GM19193 (cell line): ENCODE data around the gene TEX2.
A peak's percentile ranks its signal among the peaks of the same experiment; 100 is the strongest.

Experiments
- POLR2A ChIP-seq: IDR thresholded peaks from 4 replicates; pipeline ENCODE4 v1.6.1; 2011; ENCODE audit not compliant: insufficient read depth, insufficient read length; ENCODE audit errors: extremely low read depth

Gene TEX2, protein sequence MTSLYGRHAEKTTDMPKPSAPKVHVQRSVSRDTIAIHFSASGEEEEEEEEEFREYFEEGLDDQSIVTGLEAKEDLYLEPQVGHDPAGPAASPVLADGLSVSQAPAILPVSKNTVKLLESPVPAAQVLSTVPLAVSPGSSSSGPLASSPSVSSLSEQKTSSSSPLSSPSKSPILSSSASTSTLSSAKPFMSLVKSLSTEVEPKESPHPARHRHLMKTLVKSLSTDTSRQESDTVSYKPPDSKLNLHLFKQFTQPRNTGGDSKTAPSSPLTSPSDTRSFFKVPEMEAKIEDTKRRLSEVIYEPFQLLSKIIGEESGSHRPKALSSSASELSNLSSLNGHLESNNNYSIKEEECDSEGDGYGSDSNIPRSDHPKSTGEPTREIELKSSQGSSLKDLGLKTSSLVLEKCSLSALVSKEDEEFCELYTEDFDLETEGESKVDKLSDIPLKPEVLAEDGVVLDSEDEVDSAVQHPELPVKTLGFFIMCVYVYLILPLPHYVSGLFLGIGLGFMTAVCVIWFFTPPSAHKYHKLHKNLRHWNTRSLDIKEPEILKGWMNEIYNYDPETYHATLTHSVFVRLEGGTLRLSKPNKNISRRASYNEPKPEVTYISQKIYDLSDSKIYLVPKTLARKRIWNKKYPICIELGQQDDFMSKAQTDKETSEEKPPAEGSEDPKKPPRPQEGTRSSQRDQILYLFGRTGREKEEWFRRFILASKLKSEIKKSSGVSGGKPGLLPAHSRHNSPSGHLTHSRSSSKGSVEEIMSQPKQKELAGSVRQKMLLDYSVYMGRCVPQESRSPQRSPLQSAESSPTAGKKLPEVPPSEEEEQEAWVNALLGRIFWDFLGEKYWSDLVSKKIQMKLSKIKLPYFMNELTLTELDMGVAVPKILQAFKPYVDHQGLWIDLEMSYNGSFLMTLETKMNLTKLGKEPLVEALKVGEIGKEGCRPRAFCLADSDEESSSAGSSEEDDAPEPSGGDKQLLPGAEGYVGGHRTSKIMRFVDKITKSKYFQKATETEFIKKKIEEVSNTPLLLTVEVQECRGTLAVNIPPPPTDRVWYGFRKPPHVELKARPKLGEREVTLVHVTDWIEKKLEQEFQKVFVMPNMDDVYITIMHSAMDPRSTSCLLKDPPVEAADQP

DNA sequence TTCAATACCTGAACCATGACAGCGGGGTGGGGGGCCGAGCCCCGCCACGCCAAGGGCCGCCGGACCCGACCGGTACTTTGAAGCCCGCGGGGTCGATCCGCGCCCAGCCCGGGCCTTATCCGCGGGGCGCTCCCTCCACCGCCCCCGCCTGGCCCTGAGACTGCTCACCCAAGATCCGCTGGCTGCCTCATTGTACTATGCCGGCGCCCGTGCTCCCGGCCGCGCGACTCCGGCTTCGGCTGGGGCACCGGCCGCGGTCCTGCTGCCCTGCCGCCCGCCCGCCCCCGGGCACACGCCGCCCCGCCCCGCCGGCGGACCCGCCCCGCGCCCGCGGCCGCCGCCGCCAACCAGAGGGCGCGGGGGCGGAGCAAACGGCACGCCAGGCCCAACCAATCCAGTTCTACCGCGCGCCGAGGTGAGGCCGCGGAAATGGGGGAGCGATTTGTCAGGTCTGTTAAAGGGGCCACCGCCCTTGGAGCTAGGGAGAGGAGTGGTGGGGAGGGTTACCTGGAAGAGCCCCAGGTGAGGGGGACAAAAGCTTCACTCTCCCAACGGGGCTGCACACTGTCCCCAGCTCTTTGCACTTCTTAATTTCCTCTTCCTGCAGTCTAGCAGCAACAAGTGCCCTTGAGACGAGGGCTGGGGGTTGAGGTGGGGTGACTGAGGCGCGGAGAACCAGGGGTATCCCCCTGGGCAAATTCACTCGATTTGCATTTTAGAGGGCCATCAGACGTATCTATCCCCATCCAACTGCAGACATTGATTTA lies at the start of gene TEX2:
TEX2 (minus strand) TSS at position 261 of the 767 bp plus-strand sequence. CDS start 49,043 bp downstream, outside the sequence.
- peak; percentile 70 for TF ChIP-seq POLR2A

DNA sequence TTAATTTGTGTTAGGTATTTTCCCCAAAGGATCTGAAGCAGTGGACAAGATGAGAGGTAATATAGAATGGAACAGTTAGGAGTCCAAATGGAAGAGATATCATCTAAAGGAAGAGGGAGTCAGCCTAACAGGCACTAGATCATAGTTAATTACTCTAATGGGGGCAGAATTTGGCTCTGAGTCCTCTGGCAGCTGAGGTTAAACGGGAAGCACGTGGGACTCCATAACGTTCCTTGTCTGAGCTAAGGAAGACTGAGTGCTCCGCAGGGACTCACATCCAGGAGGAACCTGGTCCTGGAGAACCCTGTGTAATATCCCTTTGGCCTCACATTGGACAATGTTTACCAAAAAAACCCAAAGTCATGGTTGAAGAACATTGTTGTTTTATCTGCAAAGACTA lies 46.6 kb upstream of the TEX2 start:
- no peak for TF ChIP-seq POLR2A

DNA sequence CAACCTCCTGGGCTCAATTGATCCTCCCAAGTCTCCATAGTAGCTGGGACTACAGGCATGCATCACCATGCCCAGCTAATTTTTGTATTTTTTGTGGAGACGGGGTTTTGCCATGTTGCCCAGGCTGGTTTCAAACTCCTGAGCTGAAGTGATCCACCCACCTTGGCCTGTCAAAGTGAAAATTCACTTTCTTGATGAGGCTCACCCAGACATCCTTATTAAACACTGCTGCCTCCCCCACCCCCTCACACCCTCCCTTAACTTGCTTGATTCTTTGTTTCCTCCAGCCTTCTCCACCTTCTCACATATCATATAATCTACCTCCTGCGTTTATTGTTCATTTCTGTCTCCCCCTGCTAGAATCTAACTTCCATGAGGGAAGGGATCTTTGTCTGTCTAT lies 46.0 kb upstream of the TEX2 start:
- TF ChIP-seq POLR2A: no peak

DNA sequence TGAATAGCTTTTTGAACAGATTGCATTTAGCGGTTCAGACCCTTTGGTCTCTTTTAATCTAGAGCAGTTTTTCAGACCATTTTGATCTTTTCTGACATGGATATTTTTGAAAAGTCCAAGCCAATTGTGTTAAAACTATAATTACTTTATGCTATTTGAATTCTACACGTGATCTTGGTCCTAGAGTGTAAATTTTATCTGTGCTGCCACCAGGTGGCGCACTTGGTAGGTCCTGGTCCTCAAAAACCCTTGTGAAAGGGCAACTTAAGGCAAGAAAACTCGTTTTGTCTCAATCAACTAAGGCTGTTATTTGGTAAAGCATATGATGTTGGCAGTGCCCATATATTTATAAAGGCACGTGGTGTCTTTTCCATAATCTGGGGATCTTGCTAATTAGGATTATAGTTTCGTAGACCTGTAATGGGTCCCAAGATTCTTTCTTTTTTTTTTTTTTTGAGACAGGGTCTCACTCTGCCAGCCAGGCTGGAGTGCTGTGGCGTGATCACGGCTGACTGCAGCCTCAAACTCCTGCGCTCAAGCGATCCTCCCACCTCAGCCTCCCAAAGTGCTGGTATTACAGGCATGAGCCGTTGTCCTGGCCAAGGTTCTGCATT lies 43.9 kb upstream of the TEX2 start:
- no peak for TF ChIP-seq POLR2A

DNA sequence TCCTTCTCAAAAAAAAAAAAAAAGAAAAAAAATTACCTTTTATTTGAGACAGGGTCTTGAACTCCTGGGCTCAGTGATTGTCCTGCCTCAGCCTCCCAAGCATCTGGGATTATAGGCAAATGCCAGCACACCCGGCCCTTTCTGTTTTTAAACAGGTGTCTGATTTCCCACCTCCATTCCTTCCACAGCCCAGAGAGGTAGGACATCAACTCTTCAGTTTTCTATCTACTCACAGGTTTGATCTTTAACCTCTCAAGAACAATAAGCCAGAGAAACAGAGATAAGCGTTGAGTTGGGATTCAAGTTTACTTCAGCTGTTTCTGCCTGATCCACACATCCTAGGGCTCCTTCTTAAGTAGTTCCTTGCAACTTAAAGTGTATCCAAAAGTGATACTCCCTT lies 41.5 kb upstream of the TEX2 start:
- TF ChIP-seq POLR2A: no peak

DNA sequence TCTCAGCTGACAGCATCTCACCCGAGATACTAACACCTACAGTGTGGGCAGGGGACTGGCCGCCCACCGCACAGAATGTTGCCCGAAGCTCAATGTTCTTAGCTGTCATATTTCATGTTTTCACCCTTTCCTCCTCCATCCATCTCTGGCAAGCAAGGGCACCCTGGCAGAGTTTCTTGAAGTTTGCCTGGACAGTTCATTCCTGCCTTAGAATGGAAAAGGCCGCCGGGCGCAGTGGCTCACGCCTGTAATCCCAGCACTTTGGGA lies 37.6 kb upstream of the TEX2 start:
- no peak for TF ChIP-seq POLR2A

DNA sequence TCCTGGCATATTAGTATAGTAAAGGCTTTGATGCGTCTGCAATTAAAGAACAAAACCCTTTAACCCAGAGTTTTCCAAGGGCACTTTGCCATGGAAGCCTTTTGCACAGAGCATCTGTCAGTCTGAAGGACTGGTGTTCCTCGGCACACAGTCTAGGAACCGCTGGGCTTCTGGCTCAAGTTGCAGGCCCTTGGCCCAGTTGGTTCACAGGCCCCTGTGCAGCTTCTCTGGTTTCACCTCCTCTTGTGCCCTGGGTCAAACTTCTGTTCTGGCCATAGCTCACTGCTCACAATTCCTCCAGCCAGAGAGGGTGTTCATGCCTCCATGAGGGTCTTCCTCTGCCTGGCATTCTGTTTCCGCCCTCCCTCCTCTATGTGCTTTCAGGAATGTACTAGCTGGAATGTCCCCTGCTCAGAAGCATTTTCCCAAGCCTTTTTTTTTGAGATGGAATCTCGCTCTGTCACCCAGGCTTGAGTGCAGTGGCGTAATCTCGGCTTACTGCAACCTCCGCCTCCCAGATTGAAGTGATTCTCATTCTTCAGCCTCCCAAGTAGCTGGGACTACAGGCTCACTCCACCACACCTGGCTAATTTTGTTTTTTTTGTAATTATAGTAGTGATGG lies 34.5 kb upstream of the TEX2 start:
- TF ChIP-seq POLR2A: no peak

DNA sequence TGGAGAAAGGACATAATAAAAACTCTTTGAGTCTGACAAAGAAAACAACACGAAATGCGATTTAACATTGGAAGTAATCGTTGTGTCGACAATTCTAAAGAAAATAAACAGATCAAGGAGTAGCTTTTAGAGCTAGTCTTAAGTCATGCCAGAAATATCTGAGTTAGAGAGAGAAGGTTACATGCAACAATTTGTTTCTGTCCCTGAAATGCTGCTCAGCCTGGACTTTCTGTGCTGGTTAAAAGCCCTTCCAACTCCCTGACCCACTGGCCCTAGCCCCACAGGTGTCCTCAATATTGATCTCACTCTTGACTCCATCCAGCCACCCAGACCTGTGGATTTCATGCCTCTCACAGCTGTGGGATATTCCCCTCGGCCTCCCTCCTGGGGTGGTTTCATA lies 33.2 kb upstream of the TEX2 start:
- TF ChIP-seq POLR2A: no peak

DNA sequence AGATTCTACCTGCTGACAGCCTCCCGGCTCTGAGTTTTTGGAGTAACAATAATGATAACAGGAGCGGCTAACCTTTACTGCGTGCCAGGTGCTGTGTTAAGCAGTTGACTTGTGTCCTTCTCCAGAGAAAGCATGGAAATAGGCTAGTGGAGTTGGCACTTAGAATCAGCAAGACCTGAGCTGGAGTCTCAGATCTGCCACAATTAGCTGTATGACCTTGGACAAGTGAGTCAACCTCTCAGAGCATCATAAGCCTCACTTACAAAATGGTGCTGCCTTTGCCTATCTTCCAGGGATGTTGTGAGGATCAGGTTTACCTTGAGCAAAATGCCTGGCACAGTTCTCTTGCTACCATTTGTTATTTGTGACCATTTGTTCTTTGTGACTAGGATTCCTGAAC lies 32.1 kb upstream of the TEX2 start:
- no peak for TF ChIP-seq POLR2A

DNA sequence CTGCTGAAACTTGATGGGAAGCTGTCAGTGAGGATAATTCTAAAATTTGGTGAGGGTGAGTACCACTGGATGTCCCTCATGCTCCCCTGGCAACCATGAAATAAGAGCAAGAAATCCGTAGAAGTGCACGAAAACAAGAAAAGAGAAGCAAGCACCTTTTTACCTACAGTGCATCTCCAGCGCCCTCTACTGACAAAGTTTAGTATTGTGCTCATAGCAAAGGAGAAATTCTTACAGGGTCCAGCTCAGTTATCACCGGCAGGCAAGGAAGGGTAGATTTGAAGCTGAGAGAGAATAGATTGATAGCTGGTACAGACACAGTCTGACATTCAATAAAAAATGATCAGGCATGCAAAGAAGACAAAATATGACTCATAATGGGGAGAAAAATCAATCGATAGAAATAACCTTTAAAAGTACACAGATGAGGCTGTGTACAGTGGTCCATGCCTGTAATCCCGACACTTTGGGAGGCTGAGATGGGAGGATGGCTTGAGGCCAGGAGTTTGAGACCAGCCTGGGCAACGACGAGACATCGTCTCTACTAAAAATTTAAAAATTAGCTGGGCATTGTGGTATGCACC lies 28.3 kb upstream of the TEX2 start:
- TF ChIP-seq POLR2A: no peak

DNA sequence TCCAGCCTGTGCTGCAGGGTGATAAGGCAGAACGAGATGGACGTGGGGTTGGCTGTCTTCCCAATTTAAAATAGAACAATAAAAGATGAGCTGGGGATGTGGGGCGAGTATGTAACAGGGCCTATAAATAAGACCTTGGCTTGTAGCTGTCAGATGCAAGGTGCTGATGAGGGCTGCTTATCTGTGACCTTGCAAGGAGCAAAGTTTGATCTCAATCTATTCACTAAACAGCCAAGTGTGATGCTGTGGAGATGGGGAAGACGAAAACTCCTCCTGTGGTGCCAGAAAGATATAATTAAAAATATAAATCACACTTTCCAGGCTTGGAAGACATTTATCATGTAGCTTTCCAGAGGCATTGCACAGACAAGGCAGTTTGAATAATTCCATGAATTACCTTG lies 26.7 kb upstream of the TEX2 start:
- TF ChIP-seq POLR2A: no peak

DNA sequence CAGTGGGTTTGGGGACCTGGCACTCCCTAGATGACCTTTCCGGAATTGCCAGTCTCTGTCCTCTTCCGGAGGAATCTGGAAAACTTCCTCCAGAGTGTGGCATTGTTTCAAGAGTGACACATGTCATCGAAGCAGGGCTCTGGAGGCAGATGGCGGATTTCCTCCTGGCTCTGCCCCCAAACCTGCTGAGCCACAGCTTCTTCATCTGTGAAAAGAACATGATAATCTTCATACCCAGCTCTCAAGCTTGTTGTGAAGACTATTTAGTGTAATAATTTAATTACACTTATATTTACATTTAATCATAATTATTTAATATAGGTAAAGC lies 19.7 kb upstream of the TEX2 start:
- TF ChIP-seq POLR2A: no peak

DNA sequence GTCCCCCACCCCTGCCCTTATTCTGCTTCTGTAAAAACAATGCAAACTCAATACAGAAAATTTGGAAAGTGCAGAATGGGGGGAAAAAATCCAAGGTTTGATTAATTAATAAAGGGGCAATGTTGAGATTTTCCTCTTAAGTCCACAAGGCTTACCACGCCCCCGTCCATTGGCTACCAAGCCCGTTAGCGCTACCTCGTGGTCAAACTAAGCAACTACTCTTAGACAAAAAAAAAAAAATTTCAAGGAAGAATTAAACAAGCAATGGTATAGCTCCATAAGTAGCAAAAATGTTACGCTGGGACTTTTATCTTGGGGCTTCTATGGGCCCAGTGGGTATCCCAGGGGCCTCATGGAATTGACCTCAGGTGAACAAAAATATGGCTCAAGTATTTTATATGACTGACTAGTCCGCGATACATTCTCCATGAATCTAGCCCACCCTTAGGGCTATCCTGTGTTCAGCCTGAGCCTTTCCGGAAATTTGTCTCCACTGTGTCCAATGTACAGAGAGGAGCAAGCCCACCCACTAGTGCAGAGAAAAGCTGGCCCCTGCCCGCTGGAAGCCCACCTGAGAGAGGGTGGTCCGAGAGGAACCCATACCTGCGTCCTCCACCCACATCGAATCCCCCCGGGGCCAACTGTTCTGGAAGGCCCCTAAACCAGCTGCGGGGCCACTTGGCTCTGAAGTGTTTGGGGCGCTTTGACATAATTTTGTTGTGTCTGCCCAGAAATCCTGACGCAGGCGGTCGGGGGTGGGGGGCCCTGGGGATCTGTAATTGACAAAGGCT lies 19.1 kb upstream of the TEX2 start:
- TF ChIP-seq POLR2A: no peak
